Activated CD8-positive, alpha-beta memory T cell treated with anti-CD3 and anti-CD28 coated beads for 36 hours (primary cell): ENCODE measurements around the gene MYH7. TPM values are rescaled to one million over a fixed set of nuclear protein-coding genes. Genes with fewer than 3 reads are reported as not detected.

Experiments
- CTCF ChIA-PET: fragments of 350-600 bp; sonication (Branson Sonifier 250); formaldehyde crosslinking; loops from one replicate; lab custom pipeline; 2021; ENCODE audit warnings: antibody characterized with exemption; lab: Charles Lee
- POLR2A ChIA-PET: fragments of 350-600 bp; sonication (Branson Sonifier 250); formaldehyde crosslinking; loops from one replicate; lab custom pipeline; 2021; ENCODE audit warnings: antibody characterized with exemption; lab: Charles Lee
- total RNA-seq, 2 experiments: library from RNA; stranded (reverse); gene quantifications; one replicate each; pipeline ENCODE4 v1.2.3, GENCODE V29; 2021

MYH7 gene
- total RNA-seq, 2 experiments from 2014 or later, result not detected

DNA sequence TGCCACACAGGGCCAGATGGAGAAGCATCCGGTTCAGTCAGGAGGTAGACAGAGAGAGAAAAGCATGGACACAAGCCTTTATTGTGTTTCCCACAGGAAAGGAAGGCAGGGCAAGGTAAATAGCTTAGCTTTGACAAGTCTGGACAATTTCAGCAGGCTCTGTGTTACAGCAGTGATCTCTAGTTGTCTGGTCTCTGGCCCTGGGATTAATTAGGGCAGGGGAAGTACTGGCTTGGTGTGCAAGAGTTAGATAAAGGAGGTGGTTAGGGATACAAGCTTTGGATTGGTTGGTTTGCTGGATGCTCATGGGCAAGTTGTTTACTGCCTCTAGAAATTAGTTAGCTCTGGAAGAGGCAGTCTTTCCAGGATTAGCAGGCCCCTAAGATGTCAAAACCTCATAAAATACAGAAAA is 19.0 kb upstream of the MYH7 start:
- ChIA-PET CTCF (no interaction called here), POLR2A (no interaction called here)

DNA sequence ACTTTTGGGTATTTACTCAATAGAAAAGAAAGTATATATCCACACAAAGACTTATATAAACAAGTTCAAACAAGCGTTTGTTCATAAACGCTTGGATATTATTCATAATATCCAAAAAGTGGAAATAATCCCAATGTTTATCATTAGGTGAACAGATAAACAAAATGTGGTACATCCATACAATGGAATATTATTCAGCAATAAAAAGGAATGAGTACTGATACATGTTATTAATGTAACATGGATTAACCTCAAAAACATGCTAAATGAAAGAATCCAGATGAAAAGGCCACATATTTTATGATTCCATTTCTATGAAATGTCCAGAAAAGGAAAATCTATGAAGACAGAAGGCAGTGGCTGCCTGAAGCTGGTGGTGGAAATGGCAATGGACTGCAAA is 16.8 kb upstream of the MYH7 start:
- POLR2A ChIA-PET, result no interaction called here
- CTCF ChIA-PET, result no interaction called here

DNA sequence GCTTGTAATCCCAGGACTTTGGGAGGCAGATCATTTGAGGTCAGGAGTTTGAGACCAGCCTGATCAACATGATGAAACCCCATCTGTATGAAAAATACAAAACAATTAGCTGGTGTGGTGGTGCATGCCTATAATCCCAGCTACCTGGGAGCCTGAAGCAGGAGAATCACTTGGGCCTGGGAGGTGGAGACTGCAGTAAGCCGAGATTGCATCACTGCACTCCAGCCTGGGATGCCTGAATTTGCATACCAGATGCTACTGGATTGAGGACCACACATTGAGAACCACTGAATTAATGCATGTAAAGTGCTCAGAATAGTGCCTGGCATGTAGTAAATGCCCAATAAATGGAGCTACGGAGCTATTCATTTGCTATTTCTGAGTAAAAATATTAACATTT is 14.9 kb upstream of the MYH7 start:
- POLR2A ChIA-PET, result interaction anchor here (0.7 kb wide), 1 partner anchor 349 kb away, joined by 3 read pairs; no protein-coding TSS in a partner anchor

DNA sequence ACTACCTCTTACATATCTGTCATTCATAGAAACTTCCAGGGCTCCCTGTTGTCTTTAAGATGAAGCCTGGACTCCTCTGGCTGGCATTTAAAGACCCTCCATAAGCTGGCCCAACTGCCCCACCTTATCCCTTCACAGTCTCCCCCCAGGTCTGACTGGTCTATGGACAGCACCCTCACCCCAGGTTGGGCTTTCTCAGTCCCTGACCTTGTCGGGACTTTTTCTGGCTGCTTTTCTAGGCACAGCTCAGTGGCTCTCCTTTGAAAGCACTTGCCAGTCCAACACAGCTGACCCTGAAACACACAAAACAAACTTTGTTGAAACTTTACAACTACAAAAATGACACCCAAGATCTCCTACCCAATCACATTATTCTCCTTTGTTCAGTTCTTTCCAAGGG is 13.9 kb upstream of the MYH7 start:
- CTCF ChIA-PET, result no interaction called here
- POLR2A ChIA-PET, result no interaction called here

More for the DNA sequence above, 14.9 kb upstream of the MYH7 start:
- CTCF ChIA-PET, result no interaction called here

DNA sequence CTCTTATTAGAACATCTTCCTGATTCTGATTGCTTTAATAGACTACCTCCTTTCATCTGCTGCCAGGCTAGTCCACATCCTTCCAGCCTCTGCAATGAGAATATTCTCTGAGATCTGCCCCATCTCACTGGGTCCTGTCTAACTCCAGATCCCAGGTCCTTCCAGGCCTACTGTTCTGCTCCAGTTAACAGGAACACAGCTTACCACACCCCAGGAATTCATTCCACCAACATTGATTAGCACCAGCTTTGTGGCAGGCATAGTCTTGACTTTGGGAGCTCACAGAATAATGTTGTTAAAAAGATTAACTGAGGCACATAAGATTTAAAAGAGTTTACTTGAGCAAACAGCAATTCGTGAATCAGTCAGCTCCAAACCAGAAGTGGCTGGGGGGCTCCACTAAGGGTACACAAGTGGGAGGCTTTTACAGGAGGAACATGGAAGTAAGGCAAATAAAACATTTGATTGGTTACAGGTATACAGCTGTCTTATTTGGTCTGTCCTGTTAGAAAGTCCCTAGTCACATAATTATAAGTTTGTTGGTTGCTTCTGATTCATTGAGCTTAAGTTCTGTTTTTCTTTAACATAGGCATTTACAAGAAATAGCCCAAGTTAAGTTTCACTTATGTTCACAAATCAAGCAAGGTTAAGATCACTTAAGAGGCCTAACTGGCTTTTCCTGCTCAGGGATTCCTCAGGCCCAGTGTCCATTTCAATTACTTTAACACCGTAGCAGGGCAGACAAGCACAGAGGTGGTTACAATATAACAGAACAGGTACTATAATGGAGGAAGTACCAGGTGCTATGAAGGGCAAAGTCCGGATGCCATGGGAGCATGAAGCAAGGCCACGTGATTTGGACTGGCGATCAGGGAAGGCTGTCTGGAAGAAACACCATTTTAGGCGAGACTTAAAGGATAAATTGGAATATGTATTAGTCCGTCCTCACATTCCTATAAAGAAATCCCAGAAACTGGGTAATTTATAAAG is 12.2 kb upstream of the MYH7 start:
- POLR2A ChIA-PET, result no interaction called here
- CTCF ChIA-PET, result no interaction called here

DNA sequence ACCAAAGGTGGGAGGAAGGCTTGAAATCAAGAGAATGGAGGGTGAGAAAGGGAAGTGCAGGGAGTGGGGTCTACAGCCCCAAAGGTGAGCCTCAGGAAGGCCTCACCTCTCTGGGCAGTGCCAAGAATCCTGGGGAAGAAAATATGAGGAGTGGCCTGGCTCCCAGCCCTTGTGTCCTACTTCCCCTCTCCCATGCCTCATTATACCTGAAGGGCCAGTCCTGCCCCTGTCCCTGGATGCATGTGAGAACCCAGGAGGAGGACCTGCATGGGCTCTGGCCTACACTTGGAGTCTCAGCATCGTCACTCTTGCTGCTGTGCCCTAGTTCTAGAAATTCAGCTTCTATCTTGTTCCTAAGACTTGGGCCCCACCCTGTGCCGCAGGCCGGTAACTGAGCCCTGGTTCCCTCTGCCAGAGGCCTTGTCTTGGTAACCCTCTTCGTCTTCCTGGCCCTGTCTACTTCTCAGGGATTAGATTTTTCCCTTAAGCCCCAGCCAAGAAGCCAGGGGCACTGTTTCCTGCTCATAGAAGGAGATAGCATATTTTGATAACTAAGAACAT is 10.9 kb upstream of the MYH7 start:
- ChIA-PET POLR2A (no interaction called here), CTCF (no interaction called here)

DNA sequence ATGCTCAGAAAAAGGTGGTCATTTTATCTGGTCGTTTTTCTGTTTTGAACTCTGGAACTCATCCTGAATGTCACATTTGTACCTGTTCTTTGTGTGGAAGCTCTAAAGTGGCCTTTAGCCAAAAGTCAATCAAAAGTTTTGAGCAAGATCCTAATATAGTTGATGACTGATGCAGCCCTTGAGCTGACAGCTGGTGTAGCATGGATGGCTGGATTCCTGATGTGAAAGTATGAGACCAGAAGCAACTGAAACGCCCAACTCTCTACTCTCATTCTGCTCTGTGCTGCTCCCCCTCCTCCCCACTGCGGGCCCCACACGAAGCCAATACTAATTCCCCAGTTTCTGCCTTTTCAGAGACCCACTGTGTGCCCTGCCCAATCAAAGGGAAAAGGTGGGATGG is 10.3 kb upstream of the MYH7 start:
- ChIA-PET POLR2A (no interaction called here), CTCF (no interaction called here)

DNA sequence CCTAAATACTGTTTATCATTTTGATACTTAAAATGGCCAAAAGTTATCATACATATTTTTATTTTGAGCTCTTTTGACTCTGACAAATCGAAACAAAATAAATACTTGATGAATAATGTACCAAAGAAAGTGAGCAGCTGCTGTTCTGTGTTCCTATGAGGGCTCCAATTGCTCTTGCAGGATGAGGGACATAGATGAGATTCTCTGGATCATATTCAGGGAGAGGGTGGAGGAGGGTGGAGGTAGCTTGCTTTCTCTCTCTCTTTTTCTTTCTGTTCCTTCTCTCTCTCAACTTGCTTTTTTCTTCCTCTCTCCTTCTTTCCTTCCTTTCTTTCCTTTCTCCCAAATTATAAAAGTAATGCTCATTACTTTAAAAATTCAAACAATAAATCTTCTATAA is 8.9 kb upstream of the MYH7 start:
- CTCF ChIA-PET, result no interaction called here
- POLR2A ChIA-PET, result no interaction called here

DNA sequence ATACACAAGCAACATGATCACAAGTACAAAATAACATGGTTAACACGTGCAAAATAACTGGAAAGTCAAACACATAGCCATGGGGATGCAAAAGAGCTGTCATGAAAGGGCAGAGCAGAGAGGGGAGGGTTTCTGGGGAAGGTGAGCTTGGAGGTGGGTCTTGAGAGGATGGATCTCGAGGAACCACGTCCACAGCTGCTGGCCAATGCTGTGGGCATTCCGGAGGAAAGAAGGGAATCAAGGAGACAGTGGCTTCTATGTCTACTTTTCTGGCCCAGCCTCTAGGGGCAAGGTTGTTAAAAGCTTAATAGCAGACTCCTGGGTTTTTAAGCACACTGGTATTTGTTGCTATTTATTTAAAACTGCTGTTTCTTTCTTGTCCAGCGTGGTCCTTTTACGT is 8.4 kb upstream of the MYH7 start:
- ChIA-PET CTCF (no interaction called here), POLR2A (no interaction called here)

DNA sequence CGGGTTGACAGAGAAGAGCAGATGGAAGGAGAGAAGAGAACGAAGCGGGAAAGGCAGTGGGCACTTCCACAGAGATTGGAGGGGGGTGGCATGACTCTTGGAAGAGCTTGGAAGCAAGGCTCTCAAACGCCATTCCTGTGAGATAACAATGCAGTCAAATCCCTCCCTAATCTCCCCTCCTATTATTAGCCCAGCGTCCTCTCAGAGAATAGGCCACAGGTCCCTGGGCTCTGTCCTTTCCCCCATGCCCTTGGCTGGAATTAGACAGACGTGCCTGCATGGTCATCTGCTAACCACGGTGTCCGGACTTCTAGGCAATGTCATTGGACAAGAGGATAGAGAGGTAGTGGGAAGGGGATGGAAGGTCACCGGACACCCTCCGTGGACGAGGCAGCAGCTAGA is 8.0 kb upstream of the MYH7 start:
- ChIA-PET CTCF (no interaction called here), POLR2A (no interaction called here)

DNA sequence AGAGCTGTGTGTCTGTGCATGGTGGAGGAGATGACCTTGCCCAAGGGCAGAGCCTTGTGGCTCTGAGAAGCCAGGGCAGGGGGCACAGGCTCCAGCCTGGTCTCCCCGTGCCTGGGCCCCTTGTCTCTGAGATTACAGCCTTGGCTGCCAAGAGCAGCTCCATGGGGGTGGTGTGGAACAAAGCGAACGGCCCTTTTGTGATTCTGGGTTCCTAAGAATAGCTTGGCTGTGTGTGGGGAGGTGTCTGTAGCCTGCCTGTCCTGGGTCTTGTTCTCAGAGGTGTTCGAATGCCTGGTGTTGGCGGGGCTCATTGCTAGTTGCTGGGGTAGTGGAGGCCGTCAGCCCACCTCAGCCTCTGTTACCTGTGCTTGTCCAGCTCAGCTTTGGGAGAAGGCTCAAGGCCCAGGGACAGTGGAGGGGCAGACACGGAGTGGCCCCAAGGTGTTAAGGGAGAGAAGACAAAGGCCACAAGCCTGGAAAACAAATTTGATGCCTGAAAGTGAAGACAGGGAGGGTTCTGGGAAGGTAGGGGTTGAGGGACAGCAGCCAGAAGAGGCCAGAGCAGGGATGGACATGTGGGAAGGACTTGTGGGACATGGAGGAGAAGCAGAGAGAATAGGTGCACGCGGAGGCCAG is 7.4 kb upstream of the MYH7 start:
- CTCF ChIA-PET, result no interaction called here
- POLR2A ChIA-PET, result no interaction called here

DNA sequence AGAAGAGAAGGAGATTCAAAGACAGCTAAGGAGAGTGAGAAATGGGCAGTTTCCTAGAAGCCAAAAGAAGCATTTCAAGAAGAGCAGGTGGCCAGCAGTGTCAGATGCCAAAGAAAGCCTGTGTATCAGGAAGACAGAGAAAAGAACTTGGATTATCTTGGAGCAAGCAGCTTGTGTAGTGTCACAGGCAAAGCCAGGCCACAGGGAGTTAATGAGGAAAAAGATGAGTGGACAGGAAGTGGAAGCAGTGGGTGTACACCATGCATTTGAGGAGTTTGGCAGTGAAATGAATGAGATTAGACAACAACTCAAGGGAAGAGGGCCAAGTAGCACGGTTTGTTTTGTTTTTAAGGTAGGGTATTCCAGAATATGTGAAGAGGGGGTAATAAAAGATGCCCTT is 5.6 kb upstream of the MYH7 start:
- CTCF ChIA-PET, result no interaction called here
- POLR2A ChIA-PET, result no interaction called here

DNA sequence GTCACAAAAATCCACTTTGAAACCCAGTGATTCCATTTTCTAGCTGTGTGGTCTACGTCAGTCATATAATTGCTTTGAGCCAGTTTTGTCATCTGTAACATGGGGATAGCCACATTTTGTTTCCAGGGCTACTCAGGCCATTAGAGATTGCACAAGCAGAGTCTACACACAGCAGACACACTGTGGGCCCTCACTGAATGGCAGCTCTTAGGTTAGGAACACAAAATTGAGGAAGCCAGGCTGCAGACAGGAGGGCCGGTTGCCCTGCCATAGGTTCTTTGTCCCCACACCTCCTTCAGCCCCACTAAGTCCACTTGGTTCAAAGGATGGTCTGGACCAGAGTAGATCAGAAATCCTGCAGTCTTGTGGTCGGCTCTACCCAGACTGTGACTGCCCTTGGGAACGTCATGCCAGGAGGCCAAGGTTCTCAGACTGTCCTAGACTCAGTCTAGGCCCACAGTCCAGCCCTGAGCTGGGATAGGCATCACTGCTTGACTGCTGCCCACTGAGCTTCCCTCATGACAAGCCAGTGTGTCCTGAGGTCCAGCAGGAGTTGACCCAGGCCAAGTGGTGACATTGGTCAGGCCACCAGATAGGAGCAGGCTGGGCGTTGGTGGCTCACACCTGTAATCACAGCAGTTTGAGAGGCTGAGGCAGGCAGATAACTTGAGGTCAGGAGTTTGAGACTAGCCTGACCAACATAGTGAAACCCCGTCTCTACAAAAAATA is 3.8 kb upstream of the MYH7 start:
- CTCF ChIA-PET, result no interaction called here
- POLR2A ChIA-PET, result no interaction called here

DNA sequence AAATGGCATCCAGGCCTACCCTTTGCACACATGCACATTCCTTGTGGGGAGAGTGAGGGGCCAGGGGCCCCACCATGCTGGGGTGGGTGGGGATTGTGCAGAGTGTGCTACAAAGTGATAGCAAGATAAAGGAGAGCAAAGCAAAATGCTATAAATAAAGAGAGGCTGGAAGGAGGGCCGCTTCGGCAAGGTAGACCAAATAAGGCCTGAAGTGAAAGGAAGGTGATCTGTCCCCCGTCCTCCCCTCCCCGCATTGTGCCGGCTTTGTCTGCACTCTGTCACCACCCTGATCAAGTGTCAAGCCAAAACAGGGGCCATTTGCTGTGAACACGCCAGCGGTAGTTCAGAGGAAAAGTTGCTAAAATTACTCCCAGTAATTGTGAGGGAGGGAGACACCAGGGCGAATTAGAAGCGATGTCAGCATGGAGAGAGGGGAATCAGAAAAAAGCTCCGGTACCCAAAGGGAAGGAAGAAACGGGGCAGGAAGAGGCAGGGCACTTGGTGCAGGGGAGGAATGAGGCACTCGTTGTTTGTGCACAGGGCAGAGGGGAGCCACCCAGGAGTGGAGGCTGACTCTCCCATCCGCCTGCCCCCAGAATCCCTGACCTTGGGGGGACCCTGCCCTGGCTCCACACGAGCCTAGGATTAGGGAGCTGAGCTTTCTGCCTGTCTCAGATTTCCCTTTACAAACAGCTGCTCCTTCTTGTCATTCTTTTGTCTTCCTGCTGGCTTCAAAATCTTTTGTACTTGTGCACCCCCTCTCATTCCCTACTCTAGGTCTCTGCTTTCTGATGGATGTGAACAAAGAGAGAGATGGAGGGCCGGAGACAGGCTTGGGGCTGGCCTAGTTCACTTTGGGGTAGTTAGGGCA is 2.9 kb upstream of the MYH7 start:
- CTCF ChIA-PET, result no interaction called here
- POLR2A ChIA-PET, result no interaction called here

DNA sequence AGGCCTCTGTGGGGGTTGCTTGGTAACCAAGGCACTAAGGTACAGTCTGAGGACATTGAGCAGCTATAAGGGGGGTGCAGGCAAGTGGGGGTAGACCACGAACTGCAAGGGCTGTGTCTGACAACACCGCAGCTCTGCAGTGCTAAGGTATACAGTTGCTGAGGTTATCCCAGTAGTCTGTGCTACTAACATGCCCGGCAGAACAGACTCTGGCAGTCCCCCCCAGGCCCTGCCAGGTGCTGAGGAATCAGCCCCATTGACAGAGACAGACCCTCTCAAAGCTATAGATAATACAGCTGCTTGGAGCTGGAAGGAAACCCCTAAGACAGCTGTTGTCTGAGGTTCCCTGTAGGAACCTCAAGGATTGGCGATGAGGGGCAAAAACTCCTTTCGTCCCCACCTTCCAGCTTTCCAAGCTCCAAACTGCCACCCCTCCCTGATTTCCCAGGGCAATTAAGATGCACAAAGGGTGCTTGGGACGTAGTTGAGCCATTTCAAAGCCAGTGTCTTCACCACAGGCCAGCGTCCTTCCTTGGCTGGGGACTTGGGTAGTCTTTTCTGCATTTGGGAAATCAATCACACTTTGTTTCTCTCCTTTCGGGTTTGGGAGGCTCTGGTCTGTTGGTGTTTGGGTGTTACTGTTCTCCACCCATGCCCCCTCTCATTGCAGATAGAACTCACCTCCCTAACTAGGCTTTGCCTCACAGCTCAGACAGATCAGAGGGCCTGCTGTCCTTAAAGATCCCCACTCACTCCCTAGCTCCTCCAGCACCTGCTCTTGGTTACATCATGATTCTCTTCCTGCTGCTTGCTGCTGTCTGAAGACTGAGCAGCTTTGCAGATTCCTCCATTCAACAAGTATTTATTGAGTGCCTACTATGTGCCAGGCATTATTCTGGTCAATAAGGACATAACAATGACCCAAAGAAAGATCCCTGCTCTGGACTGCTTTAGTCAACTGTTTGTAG is 2.0 kb upstream of the MYH7 start:
- CTCF ChIA-PET, result no interaction called here
- POLR2A ChIA-PET, result no interaction called here

DNA sequence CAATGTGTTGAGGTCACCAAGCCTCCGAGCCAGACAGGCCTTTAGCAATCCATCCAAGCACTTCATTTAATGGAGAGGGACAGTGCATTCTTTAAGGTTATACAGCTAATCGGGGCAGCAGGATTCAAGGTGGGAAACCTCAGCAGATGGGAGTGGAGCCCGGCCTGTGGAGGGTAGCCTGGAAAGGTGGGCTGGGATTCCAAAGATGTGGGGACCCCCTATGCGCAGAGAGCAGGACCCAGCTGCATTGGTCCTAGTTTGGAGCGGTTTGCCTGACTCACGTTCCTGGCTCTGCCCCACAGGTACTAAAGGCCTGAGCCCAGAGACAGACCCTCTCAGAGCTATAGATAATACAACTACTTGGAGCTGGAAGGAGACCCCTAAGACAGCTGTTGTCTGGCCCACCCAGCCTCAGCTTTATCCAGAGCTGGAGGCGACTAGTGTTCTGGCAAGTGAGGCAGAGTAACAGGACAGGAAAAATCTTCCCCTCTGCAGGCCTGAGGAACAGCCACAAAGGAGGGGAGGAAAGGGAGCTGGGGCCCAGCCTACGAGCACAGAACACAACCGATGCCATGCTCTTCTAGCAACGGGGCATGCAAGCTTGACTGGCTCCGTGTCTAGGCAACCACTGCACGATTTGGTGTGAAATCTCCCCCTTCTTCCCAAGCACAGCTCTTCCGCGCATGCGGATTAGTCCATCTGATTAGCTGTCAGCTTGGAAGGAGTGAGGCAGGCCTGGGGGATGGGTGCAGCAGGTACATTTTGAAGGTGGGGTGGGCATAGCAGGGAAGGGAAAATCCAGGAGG is 1.1 kb upstream of the MYH7 start:
- POLR2A ChIA-PET, result no interaction called here
- CTCF ChIA-PET, result no interaction called here

DNA sequence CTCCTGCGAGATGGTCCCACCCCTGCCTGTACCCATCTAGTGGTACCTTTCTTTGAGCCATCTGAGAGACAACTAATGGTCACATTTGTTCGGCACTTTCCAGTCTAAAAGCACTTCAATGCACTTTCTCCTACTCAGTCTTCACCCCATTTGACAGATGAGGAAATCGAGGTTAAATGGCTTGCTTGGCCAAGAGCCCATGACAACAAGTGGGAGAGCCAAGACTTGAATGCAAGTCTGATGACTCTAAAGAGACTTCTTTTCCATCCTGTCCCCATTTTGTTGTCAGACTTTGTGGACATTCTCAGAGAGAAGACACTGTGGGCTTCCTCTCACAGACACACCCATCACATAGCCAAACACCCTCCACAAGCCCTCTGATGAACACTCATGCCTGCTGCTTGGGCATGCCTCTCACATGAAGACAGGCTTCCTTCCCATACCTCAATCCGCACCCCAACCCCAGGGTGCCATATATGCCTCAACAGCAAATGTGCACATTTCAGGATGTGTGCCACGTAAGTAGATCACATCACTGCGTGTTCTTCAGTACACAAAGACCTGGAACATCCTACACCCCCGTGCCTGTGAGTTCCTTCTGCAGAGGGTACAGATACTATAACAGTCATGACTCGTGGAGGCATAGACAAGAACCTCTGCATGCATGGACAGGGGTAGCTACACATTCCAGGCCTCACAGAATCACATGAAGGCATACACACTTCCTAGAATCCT is 805 bp downstream of the MYH7 start:
- ChIA-PET CTCF (no interaction called here), POLR2A (no interaction called here)
